SK-N-SH (cell line): ENCODE data around the gene PPP3R1.

Source experiments
- CTCF ChIP-seq: fragments of 200-600 bp; sonication (generic); IDR thresholded peaks from 2 replicates; pipeline ENCODE4 v1.6.1; 2017; ENCODE audit warnings: antibody characterized with exemption, mild to moderate bottlenecking, moderate library complexity
- EZH2phosphoT487 ChIP-seq: fragments of 200-600 bp; sonication (generic); IDR thresholded peaks from 2 replicates; pipeline ENCODE4 v1.6.1; 2017; ENCODE audit warnings: low read depth, mixed run types, mild to moderate bottlenecking, antibody characterized with exemption, moderate library complexity, borderline replicate concordance
- FOSL2 ChIP-seq: IDR thresholded peaks from 2 replicates; pipeline ENCODE4 v1.4.0; 2012; ENCODE audit warnings: low read depth, mild to moderate bottlenecking, moderate library complexity, borderline replicate concordance
- JUND ChIP-seq: IDR thresholded peaks from 2 replicates; pipeline ENCODE4 v1.4.0; 2012
- MAX ChIP-seq: IDR thresholded peaks from 2 replicates; pipeline ENCODE4 v1.4.0; 2012; ENCODE audit warnings: low read depth
- MXI1 ChIP-seq: IDR thresholded peaks from 2 replicates; pipeline ENCODE4 v1.6.1; 2012; ENCODE audit warnings: mild to moderate bottlenecking, low read depth, low read length, improper control_type of control experiment
- POLR2AphosphoS5 ChIP-seq: IDR thresholded peaks from 2 replicates; pipeline ENCODE4 v1.6.1; 2012; ENCODE audit warnings: low read depth, low read length
- RAD21 ChIP-seq: IDR thresholded peaks from 2 replicates; pipeline ENCODE4 v1.6.1; 2012; ENCODE audit warnings: mild to moderate bottlenecking, low read length
- SIN3A ChIP-seq: IDR thresholded peaks from 2 replicates; pipeline ENCODE4 v1.6.1; 2012; ENCODE audit warnings: low read depth, mild to moderate bottlenecking, low read length, moderate library complexity, borderline replicate concordance
- SMC3 ChIP-seq: IDR thresholded peaks from 2 replicates; pipeline ENCODE4 v1.6.1; 2012; ENCODE audit warnings: low read depth, low read length, improper control_type of control experiment
- TAF1 ChIP-seq: IDR thresholded peaks from 2 replicates; pipeline ENCODE4 v1.6.1; 2012; ENCODE audit warnings: low read depth, mild to moderate bottlenecking, low read length, moderate library complexity, borderline replicate concordance
- USF1 ChIP-seq: IDR thresholded peaks from 2 replicates; pipeline ENCODE4 v1.4.0; 2012; ENCODE audit warnings: low read depth, borderline replicate concordance
- USF2 ChIP-seq: fragments of 150-350 bp; IDR thresholded peaks from 2 replicates; pipeline ENCODE4 v1.6.1; 2017; ENCODE audit warnings: antibody characterized with exemption, low read length, low read depth, borderline replicate concordance
- YY1 ChIP-seq: IDR thresholded peaks from 2 replicates; pipeline ENCODE4 v1.4.0; 2012; ENCODE audit warnings: low read depth, mild to moderate bottlenecking

GRCh38 chr2:68283419-68283812, 31.1 kb upstream of the PPP3R1 start:
- no peak for TF ChIP-seq CTCF
- TF ChIP-seq EZH2phosphoT487 = no peak
- TF ChIP-seq FOSL2 = no peak
- no peak for TF ChIP-seq SMC3
- TF ChIP-seq RAD21 = no peak
- no peak for TF ChIP-seq MXI1
- no peak for TF ChIP-seq SIN3A
- TF ChIP-seq USF1 = no peak
- no peak for TF ChIP-seq YY1
- no peak for TF ChIP-seq MAX
- no peak for TF ChIP-seq JUND
- no peak for TF ChIP-seq USF2
- no peak for TF ChIP-seq POLR2AphosphoS5
- TF ChIP-seq TAF1 = no peak
